Cerebellar nuclear complex (tissue), 1 donor: ENCODE results near the gene ITIH2.

Experiments used
- DNase-seq, 2 experiments: peaks; one replicate each; lab custom pipeline; 2025; lab: John Stamatoyannopoulos, UW

ITIH2 gene

GRCh38 chr10:7794251-7795026, 91.3 kb downstream of the ITIH2 start:
- no peak for DNase-seq

DNA sequence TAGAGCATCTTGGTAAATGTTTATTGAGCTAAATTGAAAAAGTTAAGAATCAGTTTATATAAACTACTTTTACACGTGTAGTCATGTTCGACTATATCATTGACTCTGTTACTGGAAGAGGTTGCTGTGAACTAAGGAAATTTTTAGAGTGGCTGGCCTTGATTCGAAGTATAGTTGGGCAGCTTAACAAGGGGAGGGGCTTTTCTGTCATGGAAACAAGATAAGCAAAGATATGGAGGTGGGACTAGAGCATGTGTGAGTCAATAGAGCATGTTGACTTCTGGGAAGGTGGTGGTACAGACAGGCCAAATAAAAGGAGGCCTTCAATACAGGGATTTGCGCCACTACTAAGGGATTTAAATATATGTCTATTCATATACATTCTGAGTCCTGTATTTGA, 92.5 kb downstream of the ITIH2 start:
- DNase-seq = no peak

- no peak for DNase-seq
Observed at GRCh38 chr10:7797582-7797981, 94.5 kb downstream of the ITIH2 start.
